HG02970 (cell line): ENCODE data around the gene EXOC6.

ENCODE experiments used
- ATAC-seq: cut with Tn5 transposase; IDR thresholded peaks from one replicate; pipeline ENCODE4 v1.9.1; 2021; ENCODE audit warnings: mild to moderate bottlenecking, moderate library complexity, moderate number of reproducible peaks; ENCODE audit not compliant: unreplicated experiment, low FRiP score

The EXOC6 gene

GRCh38 chr10:92995509-92995908 is 147.2 kb downstream of the EXOC6 start:
- no peak for ATAC-seq

DNA sequence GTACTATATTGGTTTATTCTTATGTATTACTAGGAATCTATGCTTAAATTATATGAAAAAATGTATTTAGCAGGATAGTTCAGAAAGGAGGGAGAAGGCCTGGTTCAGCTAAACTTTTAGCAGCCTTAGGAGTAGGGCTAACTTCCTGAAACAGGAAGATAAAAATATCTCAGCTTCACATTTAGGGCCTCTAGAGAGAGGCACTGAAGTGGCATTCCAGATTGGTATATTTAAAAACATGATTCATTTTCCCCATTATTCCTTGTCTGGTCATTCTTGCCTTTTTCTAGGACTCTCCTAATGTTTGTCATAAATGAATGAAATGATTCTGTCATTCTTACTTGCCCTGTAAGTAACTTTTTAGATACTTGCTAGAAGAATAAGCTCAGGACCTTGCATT is 149.3 kb downstream of the EXOC6 start:
- no peak for ATAC-seq

DNA sequence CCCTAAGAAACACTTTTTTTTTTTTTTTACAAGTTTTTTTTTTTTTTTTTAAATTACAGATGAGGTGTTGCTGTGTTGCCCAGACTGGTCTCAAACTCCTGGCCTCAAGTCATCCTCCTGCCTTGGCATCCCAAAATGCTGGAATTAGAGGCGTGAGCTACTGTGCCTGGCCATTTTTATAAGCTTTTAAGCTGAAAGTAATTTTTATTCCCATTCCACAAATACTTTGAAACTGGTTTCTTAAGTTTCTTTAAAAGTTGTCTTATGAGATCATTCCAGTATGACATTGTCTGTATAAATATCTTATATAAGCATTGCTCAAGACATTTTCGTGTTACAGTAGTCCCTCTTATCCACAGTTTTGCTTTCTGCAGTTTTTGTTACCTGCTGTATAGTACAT is 150.9 kb downstream of the EXOC6 start:
- ATAC-seq, result no peak

DNA sequence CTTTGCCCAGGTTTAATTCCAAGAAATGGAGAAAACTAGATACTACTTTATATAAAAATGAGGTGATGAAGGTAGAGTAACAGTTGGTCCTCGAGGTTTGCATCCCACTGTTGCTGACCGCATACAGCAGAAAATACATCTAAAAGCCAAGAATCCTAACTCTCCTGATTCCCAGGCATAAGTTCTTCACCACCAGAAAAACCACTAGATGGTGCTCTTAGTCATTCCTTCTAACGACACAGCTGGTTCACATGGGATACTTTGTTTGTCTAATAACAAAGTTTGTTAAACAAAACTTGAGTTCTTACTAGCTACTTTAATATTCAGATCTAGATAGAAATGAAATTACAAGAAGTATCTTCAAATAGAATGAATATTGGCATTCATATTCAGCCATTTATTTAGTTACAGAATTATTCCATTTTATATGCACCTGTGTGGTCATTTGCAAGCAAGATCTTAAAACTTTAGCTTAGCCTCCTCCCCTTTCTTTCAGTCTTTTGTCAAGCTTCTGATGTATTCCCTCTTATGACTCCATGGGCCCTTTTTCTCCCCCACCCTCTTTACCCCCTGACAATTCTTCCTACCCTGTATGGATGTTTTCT is 158.2 kb downstream of the EXOC6 start:
- ATAC-seq, result no peak

DNA sequence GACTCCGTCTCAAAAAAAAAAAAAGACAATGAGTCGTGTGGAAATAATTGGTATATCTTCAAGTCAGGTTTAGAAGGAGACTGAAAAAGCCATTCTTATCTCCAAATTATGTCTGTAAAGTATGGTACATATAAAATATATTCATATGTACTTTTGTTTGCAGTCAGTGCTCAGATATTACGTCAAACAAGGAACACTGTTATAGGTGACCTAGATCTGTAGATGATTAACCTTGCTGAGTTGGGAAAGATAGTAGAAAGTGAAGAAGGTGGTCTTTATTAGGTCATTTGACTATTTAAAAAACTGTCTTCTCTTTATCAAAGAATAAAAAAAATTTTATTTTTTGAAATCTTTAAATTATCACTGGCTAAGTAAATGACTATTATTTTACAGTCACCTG is 167.4 kb downstream of the EXOC6 start:
- no peak for ATAC-seq

DNA sequence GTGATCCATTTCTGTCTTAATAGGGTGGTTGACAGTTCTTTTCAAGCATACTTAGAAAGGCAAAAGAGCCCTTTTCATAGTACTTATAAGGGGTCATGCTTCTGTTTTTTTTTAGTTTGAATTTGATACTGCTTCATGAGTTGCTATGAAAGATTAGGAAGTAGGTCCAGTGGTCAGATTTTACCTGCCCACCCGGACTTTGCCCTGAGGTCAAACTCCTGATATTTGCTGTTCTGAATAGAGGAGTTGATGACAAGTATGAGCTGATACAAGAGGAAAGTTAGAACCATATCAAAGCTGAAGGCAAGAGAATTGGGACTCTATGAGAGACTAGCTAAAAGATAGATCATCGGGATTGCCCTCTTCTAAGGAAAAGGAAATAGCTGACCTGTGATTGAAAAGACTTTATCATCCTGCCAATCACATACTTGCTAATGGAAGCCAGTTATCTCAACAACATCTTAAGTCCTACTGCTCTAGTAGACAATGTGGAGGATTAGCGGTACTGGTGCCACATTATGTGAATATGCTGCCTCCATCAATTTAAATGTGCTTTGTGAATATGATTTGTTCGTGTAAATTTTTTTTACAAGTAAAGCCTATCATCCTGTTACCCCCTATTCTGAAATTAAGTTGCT is 174.8 kb downstream of the EXOC6 start:
- ATAC-seq, result no peak

DNA sequence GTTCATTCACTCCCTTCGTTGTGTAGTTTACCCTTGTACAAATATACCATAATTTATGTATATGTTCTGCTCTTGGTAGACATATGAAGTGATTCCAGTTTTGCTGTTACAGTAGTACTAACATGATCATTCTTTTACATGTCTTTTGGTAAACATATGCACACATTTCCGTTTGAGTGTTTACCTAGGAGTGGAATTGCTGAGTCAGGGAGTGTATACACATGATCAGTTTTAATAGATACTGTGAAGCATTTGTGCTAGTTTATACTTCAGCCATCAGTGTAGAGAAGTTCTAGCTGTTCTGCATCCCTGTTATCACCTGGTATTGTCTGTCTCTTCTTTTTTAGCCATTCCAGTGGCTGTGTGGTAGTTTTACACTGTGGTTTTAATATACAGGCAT is 177.8 kb downstream of the EXOC6 start:
- ATAC-seq, result no peak

DNA sequence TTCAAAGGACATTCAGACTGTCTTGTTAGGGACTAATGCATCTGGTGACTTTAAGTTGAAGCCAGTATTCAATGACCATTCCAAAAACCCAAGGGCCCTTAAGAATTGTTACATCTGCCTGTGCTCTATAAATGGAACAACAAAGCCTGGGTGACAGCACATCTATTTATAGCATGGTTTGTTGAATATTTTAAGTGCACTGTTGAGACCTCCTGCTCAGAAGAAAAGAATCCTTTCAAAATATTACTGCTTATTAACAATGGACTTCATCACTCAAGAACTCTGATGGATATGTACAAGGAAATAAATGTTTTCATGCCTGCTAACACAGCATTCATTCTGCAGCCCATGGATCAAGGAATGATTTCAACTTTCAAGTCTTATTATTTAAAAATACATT is 179.2 kb downstream of the EXOC6 start:
- ATAC-seq, result no peak

GRCh38 chr10:93028883-93029282 is 180.6 kb downstream of the EXOC6 start:
- ATAC-seq, result no peak

- no peak for ATAC-seq
These were observed 182.1 kb downstream of the EXOC6 start for GRCh38 chr10:93030409-93030808.

- no peak for ATAC-seq
These were observed 183.9 kb downstream of the EXOC6 start for GRCh38 chr10:93032105-93032808.

GRCh38 chr10:93032809-93033137 is 184.5 kb downstream of the EXOC6 start:
- no peak for ATAC-seq

GRCh38 chr10:93034426-93034825 is 186.1 kb downstream of the EXOC6 start:
- no peak for ATAC-seq

DNA sequence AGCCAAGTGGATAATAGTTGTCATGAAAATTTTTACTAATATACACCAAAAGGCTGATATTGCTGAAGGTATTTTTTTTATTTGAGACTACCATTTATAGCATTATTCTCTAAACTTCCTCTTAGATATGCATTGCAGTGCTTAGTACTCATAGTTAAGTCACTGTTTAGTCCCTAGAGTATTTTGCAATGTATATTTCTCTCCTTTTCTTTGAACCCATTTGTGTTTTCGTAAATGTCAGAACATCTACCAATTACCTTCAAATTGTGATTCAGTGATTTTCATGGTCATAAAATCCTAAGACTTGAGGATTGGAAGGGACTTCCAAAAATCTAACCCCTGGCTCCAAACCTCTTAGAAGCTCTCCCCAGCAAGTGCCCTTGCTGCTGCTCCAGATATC is 190.8 kb downstream of the EXOC6 start:
- ATAC-seq, result no peak

GRCh38 chr10:93039721-93040120 is 191.4 kb downstream of the EXOC6 start:
- ATAC-seq, result no peak

DNA sequence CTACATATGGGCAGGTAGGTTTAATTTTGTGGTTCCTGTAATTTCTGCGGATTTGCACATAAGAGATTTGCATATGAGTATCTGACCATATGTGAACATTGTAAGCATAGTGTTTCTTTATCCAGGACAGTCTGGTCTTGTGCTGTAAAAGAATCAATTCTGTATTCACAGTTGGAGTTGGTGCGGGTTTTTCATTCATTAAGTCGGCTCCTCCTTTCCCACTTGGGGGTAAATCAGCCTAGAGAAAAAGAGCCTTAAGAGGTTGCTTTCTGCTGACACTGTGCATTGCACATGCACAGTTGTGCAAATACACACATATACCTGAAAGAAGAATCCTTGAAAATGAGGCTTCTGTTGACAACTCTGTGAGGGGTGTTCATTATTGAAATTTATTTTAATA is 206.2 kb downstream of the EXOC6 start:
- no peak for ATAC-seq

GRCh38 chr10:93058139-93058538 is 209.8 kb downstream of the EXOC6 start:
- no peak for ATAC-seq

- ATAC-seq, result no peak
These were observed 211.9 kb downstream of the EXOC6 start, which contains the start of gene CYP26C1 for GRCh38 chr10:93059975-93060886. TSS of gene CYP26C1 (plus strand) at chr10:93060798. CDS start at chr10:93061264, 466 bp downstream.

GRCh38 chr10:93060887-93061593 is 212.7 kb downstream of the EXOC6 start:
- ATAC-seq, result no peak
